Cardiac fibroblast (primary cell): Measurements from ENCODE around the gene ZIC4.

Experiments used
- DNase-seq, 2 donors: peaks; one replicate each; pipeline versions ENCODE4 v3.0.0 to v3.0.0-alpha.2; 2010; ENCODE audit warnings: low read depth in 2 of 2
- H3K4me3 ChIP-seq, 2 donors: replicated peaks in 1 of 2; 1 replicate in 1 of 2; 2 replicates in 1 of 2; pipeline ENCODE4 v1.5.1; 2011; ENCODE audit warnings: low read depth in 2 of 2, low read length in 2 of 2, mild to moderate bottlenecking in 2 of 2, moderate library complexity in 1 of 2
- TF ChIP-seq, protein P1 (sequence below): IDR thresholded peaks from one replicate; pipeline ENCODE4 v1.5.1; 2011; ENCODE audit warnings: low read depth, mild to moderate bottlenecking, low read length, inconsistent platforms

ZIC4 gene

DNA sequence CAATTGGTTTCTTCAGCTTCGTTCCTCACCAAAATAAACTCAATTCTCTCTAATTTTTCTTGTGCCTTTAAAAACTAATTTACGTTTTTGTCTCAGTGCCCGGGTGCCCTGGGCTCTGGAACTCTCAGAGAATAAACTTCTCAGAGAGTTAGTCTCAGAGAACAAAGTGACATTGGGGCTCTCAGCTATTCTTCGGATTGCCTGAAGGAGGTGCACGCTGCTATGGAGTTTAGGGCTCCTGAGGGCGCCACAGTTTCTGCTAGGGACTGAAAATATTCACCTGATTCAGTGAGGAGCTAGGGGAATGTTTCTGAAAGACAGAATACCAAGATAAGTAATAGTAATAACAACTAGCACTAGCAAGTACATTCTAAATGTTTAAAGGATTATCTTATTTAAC is 22.7 kb downstream of the ZIC4 start:
- DNase-seq = no peak
- H3K4me3 ChIP-seq = no peak overlapping the region
- TF ChIP-seq, protein P1, sequence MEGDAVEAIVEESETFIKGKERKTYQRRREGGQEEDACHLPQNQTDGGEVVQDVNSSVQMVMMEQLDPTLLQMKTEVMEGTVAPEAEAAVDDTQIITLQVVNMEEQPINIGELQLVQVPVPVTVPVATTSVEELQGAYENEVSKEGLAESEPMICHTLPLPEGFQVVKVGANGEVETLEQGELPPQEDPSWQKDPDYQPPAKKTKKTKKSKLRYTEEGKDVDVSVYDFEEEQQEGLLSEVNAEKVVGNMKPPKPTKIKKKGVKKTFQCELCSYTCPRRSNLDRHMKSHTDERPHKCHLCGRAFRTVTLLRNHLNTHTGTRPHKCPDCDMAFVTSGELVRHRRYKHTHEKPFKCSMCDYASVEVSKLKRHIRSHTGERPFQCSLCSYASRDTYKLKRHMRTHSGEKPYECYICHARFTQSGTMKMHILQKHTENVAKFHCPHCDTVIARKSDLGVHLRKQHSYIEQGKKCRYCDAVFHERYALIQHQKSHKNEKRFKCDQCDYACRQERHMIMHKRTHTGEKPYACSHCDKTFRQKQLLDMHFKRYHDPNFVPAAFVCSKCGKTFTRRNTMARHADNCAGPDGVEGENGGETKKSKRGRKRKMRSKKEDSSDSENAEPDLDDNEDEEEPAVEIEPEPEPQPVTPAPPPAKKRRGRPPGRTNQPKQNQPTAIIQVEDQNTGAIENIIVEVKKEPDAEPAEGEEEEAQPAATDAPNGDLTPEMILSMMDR = no peak

DNA sequence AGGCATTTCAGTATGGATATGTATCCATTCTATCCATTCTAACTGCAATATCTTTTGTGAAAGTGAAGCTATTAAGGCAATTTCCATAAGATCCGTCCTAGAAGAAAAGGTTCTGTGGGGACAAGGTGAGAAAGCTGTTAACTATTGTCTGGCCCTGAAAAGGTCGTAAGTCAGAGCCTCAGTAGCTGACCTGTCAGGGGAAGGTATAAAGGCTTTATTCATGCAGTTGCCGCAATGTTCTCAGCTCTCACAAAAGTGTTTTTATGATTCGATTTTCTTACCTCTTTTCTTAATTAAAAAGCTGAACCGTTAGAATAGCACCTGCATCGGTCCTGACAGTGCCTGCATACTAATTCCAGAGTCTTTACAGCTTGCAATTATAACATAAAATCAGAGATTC is 24.7 kb downstream of the ZIC4 start:
- TF ChIP-seq, protein P1 = no peak
- H3K4me3 ChIP-seq = no peak overlapping the region
- DNase-seq = no peak

DNA sequence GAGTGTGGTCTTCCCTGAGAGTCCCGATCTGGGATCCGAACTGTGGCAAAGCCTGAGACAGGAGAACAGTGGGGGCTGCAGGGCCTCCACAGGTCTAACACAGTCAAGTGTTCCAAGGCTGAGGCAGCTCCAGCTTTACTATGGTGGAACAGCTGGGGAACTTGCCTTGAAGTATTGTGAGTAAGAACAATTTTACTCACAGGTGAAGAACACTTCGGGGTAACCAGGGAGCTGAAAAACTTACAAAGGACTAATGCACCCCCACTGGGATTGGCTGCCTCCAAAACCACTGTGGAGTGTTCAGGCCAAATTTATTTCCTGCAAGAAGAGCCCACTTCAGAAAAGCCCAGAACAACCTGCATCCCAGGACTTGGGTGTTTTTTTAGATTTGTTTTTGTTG is 25.4 kb downstream of the ZIC4 start:
- no peak for DNase-seq
- TF ChIP-seq, protein P1 = no peak
- H3K4me3 ChIP-seq = no peak overlapping the region

DNA sequence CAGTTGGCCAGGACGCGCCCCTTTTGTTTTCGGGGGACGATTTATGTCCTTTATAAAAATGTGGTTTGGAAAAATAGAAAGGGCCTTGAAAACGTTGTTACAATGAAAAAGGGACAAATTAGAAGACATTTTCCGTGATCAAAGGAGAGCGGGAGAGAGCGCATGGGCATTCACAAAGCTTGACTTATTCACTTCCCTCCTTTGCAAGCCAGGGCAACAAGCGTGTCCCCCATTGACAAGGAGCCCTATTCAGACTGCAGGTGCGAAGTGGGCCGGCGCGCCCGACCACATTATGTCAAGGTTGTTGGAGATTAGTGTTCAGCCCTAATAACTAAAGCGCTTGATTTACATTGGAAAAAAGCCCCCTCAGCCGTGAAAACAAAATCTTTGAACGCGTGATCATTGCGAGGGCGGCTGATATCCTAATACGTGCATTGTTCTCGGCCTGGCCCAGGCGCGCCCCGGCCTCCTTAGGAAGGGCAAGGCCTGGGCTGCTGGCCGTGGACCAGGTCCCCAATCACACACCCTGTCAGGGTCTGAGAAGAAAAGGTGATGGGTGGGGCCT is 25.9 kb downstream of the ZIC4 start:
- H3K4me3 ChIP-seq = no peak overlapping the region
- TF ChIP-seq, protein P1 = no peak
- no peak for DNase-seq

DNA sequence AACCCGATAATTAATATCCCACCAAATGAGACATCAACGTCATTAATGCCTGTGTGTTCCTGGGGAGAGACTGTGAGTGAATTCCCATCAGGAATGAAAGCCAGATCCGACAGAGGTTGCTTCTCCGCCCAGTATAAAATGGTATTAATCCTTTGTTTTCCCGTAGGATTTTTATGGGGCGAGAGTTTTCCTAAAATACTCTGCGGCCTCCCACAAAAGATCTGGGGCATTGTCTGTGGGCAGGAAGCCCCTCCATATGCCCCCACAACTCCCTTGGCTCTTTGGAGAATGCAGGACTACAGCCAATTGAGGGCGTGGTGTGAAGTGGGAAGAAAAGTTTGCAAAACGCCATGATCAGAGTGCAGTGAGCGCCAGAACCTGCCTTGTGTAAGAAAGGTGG is 26.7 kb downstream of the ZIC4 start:
- TF ChIP-seq, protein P1 = no peak
- DNase-seq = no peak
- H3K4me3 ChIP-seq = no peak overlapping the region

DNA sequence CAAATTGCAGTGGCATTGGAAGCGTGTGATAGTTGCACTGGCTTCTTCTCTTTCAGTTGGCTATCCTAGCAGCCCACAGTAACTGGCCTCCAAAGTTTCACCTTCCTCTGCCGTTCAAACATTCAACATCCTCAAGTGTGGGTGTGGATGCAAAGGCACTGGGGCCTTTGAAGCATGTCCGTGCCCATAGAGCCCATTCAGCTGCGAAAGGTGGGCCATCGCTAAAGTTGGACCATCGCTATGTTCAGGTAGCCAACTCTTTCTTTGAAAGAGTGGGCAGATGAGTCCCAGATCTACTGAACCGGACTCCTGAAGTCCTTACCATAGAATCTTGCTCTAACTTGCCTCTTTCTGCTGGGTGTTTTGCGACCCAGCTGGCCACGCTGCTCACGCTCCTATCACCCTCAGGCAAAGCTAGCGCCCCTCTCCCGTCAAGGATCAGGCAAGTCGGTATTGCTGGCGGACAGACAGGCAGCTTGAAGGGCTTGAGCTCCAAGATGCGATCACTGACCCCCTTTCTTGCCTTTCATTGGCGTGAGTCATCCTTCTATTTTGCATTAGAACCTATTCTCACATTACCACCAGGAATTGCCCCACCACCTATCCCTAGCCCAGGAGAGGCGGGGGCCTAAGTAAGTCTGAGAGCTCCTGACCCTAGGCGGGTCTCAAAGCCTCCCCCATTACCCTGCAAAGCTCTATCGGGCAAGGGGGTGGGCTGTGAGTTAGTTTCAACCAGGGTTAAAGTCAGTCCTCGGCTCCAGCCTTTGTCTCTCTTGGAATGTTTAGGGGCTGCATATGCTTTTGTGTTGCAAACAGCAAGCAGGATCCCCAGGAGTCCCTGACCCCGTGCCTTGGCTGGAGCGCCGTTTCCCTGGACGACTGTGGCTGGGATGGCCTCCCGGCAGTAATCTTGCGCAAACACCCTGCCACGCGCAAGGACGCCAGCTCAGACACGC is 28.7 kb downstream of the ZIC4 start:
- TF ChIP-seq, protein P1 = no peak
- DNase-seq = no peak
- H3K4me3 ChIP-seq = no peak overlapping the region
